Gastroesophageal sphincter (tissue), 4 donors: ENCODE data around the gene NDUFAF5. TPM values are rescaled to one million over a fixed set of nuclear protein-coding genes. Genes with fewer than 3 reads are reported as not detected.

Experiments used
- ATAC-seq: fragments of 150-250 bp; one replicate; pipeline ENCODE4 v1.9.1; 2016; ENCODE audit warnings: mild to moderate bottlenecking, moderate library complexity
- H3K27ac ChIP-seq, 4 donors: fragments of 200-600 bp; sonication (generic) in 3 of 4; 1 replicate in 3 of 4; 2 replicates in 1 of 4; pipeline ENCODE4 v1.5.1; 2016 to 2019
- H3K27me3 ChIP-seq: fragments of 200-600 bp; sonication (generic); one replicate; pipeline ENCODE4 v1.5.1; 2019
- H3K36me3 ChIP-seq, 2 donors: fragments of 200-600 bp; sonication (generic); one replicate each; pipeline ENCODE4 v1.5.1; 2019; ENCODE audit warnings: control low read depth in 1 of 2
- H3K4me1 ChIP-seq, 3 donors: fragments of 200-600 bp; sonication (generic); 1 replicate in 2 of 3; 2 replicates in 1 of 3; pipeline ENCODE4 v1.5.1; 2016 to 2019; ENCODE audit warnings: control low read depth in 2 of 3
- H3K4me3 ChIP-seq, 2 donors: fragments of 200-600 bp; sonication (generic); one replicate each; pipeline ENCODE4 v1.5.1; 2019; ENCODE audit warnings: mild to moderate bottlenecking in 1 of 2, moderate library complexity in 1 of 2
- H3K9me3 ChIP-seq, 3 donors: fragments of 200-600 bp; sonication (generic); one replicate each; pipeline ENCODE4 v1.5.1; 2017 to 2019; ENCODE audit warnings: control low read depth in 2 of 3
- EP300 ChIP-seq: sonication (generic); formaldehyde crosslinking; IDR thresholded peaks from one replicate; pipeline ENCODE4 v1.6.1; 2017; ENCODE audit warnings: antibody characterized with exemption, mild to moderate bottlenecking
- POLR2A ChIP-seq, 2 donors: fragments of 450-650 bp; IDR thresholded peaks; one replicate each; pipeline ENCODE4 v1.6.1; 2017; ENCODE audit warnings: antibody characterized with exemption in 2 of 2, mild to moderate bottlenecking in 2 of 2, moderate library complexity in 1 of 2
- POLR2AphosphoS5 ChIP-seq: sonication (generic); formaldehyde crosslinking; IDR thresholded peaks from one replicate; pipeline ENCODE4 v1.6.1; 2017; ENCODE audit warnings: antibody characterized with exemption
- WGBS, 2 donors: methylation state at CpG; one replicate each; pipeline ENCODE4 v1.1.5; 2018; ENCODE audit warnings: low coverage in 1 of 2; 5-methylcytosine and 5-hydroxymethylcytosine counted together
- total RNA-seq, 4 donors: library from RNA; depleted of rRNA; stranded (reverse); fragments of >200 nt; gene quantifications; one replicate each; pipeline ENCODE4 v1.1.0, GENCODE V29; 2016
- TF ChIP-seq, protein P1 (sequence below), 4 experiments: fragments of 200-600 bp in 2 of 4; fragments of 450-650 bp in 2 of 4; sonication (generic) in 1 of 4; IDR thresholded peaks; one replicate each; pipeline ENCODE4 v1.5.1; 2017 to 2019; ENCODE audit warnings: antibody characterized with exemption in 4 of 4, mild to moderate bottlenecking in 2 of 4, moderate library complexity in 2 of 4

Gene NDUFAF5
- total RNA-seq, 4 donors from 2014 or later = 11.3 to 38.8 (median 13.8) TPM

DNA sequence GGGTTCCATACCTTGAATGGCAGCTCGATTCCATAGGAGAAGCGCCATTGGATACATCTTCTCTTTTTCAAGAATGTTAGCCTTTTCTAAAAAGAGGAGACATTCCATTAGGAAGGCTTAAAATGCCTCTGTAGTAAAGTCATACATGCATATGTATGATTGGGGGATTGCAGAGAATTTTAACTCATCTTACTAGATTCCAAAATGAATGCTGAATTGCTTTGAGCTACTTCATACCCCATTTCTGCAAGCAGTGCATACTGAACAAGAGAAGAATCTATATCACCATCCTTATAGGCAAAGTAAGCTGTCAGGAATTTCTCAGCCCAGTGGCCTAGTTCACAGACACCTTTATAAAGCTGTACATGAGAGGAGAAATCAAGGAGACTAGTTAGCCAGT is 80.3 kb downstream of the NDUFAF5 start:
- H3K4me1 ChIP-seq = peaks cover 6 to 41% (median 8%) of the 10 kb centered on the region in 3 donors
- no peaks in the 10 kb centered on the region for H3K36me3 ChIP-seq
- H3K9me3 ChIP-seq = no peaks in the 10 kb centered on the region
- no peaks in the 10 kb centered on the region for H3K27me3 ChIP-seq
- 84 to 100% methylated on average over 2 of the region's 2 CpGs for WGBS, 2 donors
- no peak for ATAC-seq
- H3K4me3 ChIP-seq = no peak overlapping the region
- H3K27ac ChIP-seq = peak overlapping the region; percentile 39 to 80 (median 76)
- TF ChIP-seq POLR2AphosphoS5 (no peak), EP300 (no peak), POLR2A (IDR thresholded peaks at IDR 0.05) (no peak)
- TF ChIP-seq, protein P1, sequence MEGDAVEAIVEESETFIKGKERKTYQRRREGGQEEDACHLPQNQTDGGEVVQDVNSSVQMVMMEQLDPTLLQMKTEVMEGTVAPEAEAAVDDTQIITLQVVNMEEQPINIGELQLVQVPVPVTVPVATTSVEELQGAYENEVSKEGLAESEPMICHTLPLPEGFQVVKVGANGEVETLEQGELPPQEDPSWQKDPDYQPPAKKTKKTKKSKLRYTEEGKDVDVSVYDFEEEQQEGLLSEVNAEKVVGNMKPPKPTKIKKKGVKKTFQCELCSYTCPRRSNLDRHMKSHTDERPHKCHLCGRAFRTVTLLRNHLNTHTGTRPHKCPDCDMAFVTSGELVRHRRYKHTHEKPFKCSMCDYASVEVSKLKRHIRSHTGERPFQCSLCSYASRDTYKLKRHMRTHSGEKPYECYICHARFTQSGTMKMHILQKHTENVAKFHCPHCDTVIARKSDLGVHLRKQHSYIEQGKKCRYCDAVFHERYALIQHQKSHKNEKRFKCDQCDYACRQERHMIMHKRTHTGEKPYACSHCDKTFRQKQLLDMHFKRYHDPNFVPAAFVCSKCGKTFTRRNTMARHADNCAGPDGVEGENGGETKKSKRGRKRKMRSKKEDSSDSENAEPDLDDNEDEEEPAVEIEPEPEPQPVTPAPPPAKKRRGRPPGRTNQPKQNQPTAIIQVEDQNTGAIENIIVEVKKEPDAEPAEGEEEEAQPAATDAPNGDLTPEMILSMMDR (IDR thresholded peaks at IDR 0.05) = no peak

DNA sequence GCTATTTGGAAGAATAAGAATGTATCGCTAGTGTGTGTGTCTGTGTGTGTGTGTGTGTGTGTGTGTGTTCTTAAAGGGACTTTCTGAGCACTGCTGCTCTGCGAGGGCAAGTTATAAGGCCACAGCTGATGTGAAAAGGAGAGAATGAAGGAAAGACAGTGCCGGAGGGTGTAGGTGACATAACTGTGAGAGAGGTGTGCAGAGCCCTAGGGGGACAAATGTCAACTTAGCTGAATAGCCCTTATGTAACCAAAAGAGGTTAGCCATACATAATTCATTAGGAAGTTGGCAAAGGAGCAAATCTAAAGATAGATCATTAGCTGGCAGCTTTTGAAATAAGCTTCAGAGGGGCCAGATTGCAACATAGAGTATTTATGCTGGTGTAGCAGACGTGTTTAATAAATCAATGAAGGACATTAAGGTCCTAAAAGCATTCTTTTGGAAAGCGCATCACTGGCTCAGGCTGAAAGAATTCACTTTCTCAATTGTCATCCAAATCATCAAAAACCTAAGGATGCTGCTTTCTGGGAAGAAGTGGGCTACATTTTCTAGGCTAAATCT is 81.0 kb downstream of the NDUFAF5 start:
- no peaks in the 10 kb centered on the region for H3K36me3 ChIP-seq
- 8 to 10% methylated on average over 3 to 5 of the region's 5 CpGs for WGBS, 2 donors
- no peaks in the 10 kb centered on the region for H3K27me3 ChIP-seq
- no peak overlapping the region for H3K4me3 ChIP-seq
- ATAC-seq = peak; percentile 85
- H3K9me3 ChIP-seq = no peaks in the 10 kb centered on the region
- H3K4me1 ChIP-seq = peaks cover 6 to 43% (median 8%) of the 10 kb centered on the region in 3 donors
- H3K27ac ChIP-seq = peak overlapping the region; percentile 39 to 80 (median 76)
- TF ChIP-seq EP300 (no peak), POLR2AphosphoS5 (peak; percentile 95)
- TF ChIP-seq, protein P1 (IDR thresholded peaks at IDR 0.05) = no peak

DNA sequence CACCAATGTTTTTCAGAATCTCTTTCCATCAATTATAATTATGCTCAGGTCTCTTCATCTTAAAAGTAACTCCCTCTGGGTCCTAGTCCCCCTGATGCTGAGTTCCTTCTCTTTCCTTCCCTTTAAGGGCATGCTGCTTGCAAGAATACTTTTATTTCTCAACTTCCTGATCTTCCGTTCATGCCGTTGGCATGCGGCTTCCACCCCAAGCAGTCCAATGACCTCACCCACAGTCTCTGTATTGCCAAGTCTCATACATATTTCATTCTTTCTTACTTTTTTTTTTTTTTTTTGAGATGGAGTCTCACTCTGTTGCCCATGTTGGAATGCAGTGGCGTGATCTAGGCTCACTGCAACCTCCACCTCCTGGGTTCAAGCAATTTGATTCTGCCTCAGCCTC is 83.5 kb downstream of the NDUFAF5 start:
- Histone ChIP-seq H3K27me3 (no peaks in the 10 kb centered on the region), H3K4me1 (peaks cover 6 to 43% (median 8%) of the 10 kb centered on the region in 3 donors), H3K4me3 (no peak overlapping the region), H3K27ac (peak overlapping the region in 3 of 4 donors; percentile 56 to 77 (median 76)), H3K36me3 (no peaks in the 10 kb centered on the region), H3K9me3 (no peaks in the 10 kb centered on the region)
- TF ChIP-seq, protein P1 (IDR thresholded peaks at IDR 0.05) = no peak
- TF ChIP-seq EP300 (no peak), POLR2A (IDR thresholded peaks at IDR 0.05) (no peak), POLR2AphosphoS5 (peak; percentile 80)
- peak; percentile 47 for ATAC-seq
- 46 to 53% methylated on average over 3 to 4 of the region's 4 CpGs for WGBS, 2 donors

DNA sequence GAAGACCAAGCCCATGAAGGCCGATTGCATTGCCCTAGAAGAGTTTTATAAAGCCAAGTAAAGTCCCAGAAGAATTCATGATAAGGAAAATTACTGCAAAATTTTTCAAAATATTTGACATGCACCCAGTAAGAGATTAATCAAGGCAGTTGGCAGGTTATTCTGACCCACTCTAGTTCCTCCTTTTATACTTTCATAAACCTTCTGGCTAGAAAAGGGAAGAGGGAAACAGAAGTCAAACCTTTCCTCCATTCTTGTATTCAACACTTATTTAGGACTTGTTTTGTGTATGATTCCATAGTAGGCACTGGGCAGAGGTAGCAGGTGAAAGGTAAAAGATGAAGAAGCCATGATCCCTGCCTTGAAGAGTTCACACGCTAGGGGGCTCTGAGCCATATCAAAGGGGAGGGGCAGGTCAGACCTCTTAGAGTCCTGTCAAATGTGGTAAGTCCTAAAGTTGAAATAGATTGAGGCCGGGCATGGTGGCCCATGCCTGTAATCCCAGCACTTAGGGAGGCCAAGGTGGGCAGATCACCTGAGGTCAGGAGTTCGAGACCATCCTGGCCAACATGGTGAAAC is 85.4 kb downstream of the NDUFAF5 start:
- 70 to 77% methylated on average over 2 to 4 of the region's 4 CpGs for WGBS, 2 donors
- no peak for ATAC-seq
- H3K27ac ChIP-seq = no peak overlapping the region
- peaks cover 6 to 37% (median 8%) of the 10 kb centered on the region in 3 donors for H3K4me1 ChIP-seq
- TF ChIP-seq EP300 (no peak), POLR2AphosphoS5 (no peak), POLR2A (IDR thresholded peaks at IDR 0.05) (no peak)
- TF ChIP-seq, protein P1 (IDR thresholded peaks at IDR 0.05) = no peak
- H3K4me3 ChIP-seq = no peak overlapping the region
- no peaks in the 10 kb centered on the region for H3K27me3 ChIP-seq
- H3K36me3 ChIP-seq = no peaks in the 10 kb centered on the region
- H3K9me3 ChIP-seq = no peaks in the 10 kb centered on the region

Other genes with a start within 250 kb of the NDUFAF5 start
- 10 to 100 TPM; 15.2 to 21.3 (median 17.8) TPM for gene TASP1, start 146.1 kb upstream of the NDUFAF5 start, total RNA-seq
- gene ESF1, start 109 bp upstream of the NDUFAF5 start, total RNA-seq = 10 to 100 TPM; 12.8 to 16.2 (median 14.6) TPM
- not detected for gene SEL1L2, start 205.6 kb downstream of the NDUFAF5 start, total RNA-seq
- 10 to 100 TPM in 2 of 4 donors, 1 to 10 TPM in 2; 4.0 to 12.1 (median 7.4) TPM for gene MACROD2, start 210.5 kb downstream of the NDUFAF5 start, total RNA-seq